ENCODE measurements around the gene NEGR1.

NEGR1 gene

GRCh38 chr1:72230746-72231145 is 51.6 kb downstream of the NEGR1 start:
- H3K4me3 ChIP-seq (ENCODE audit: low read depth, low read length) = no peak overlapping the region
- no peak for TF ChIP-seq MYC (IDR thresholded peaks at IDR 0.05; ENCODE audit: low read depth, low read length)
- no peak for TF ChIP-seq CTCF (IDR thresholded peaks at IDR 0.05; ENCODE audit: low read depth, low read length)
- no peak for TF ChIP-seq MAX (IDR thresholded peaks at IDR 0.05; ENCODE audit: low read depth, low read length)
- TF ChIP-seq POLR2A (IDR thresholded peaks at IDR 0.05; ENCODE audit: extremely low read depth, insufficient read length) = no peak
- DNase-seq (ENCODE audit: low read depth) = no peak

- no peak for TF ChIP-seq MAX (IDR thresholded peaks at IDR 0.05; ENCODE audit: low read depth, low read length)
- no peak for TF ChIP-seq MYC (IDR thresholded peaks at IDR 0.05; ENCODE audit: low read depth, low read length)
- no peak for TF ChIP-seq POLR2A (IDR thresholded peaks at IDR 0.05; ENCODE audit: extremely low read depth, insufficient read length)
- no peak for TF ChIP-seq CTCF (IDR thresholded peaks at IDR 0.05; ENCODE audit: low read depth, low read length)
- DNase-seq (ENCODE audit: low read depth) = no peak
- no peak overlapping the region for H3K4me3 ChIP-seq (ENCODE audit: low read depth, low read length)
Observed at GRCh38 chr1:72229893-72230292, 52.4 kb downstream of the NEGR1 start.

- no peak overlapping the region for H3K4me3 ChIP-seq (ENCODE audit: low read depth, low read length)
- no peak for TF ChIP-seq POLR2A (IDR thresholded peaks at IDR 0.05; ENCODE audit: extremely low read depth, insufficient read length)
- no peak for TF ChIP-seq CTCF (IDR thresholded peaks at IDR 0.05; ENCODE audit: low read depth, low read length)
- TF ChIP-seq MAX (IDR thresholded peaks at IDR 0.05; ENCODE audit: low read depth, low read length) = no peak
- TF ChIP-seq MYC (IDR thresholded peaks at IDR 0.05; ENCODE audit: low read depth, low read length) = no peak
- no peak for DNase-seq (ENCODE audit: low read depth)
Observed at GRCh38 chr1:72227667-72228066, 54.7 kb downstream of the NEGR1 start.

GRCh38 chr1:72224506-72224905 is 57.8 kb downstream of the NEGR1 start:
- no peak for DNase-seq (ENCODE audit: low read depth)
- H3K4me3 ChIP-seq (ENCODE audit: low read depth, low read length) = no peak overlapping the region
- TF ChIP-seq MAX (IDR thresholded peaks at IDR 0.05; ENCODE audit: low read depth, low read length) (no peak), CTCF (IDR thresholded peaks at IDR 0.05; ENCODE audit: low read depth, low read length) (no peak), POLR2A (IDR thresholded peaks at IDR 0.05; ENCODE audit: extremely low read depth, insufficient read length) (no peak), MYC (IDR thresholded peaks at IDR 0.05; ENCODE audit: low read depth, low read length) (no peak)

GRCh38 chr1:72221811-72222210 is 60.5 kb downstream of the NEGR1 start:
- no peak overlapping the region for H3K4me3 ChIP-seq (ENCODE audit: low read depth, low read length)
- no peak for TF ChIP-seq POLR2A (IDR thresholded peaks at IDR 0.05; ENCODE audit: extremely low read depth, insufficient read length)
- TF ChIP-seq MYC (IDR thresholded peaks at IDR 0.05; ENCODE audit: low read depth, low read length) = no peak
- no peak for TF ChIP-seq MAX (IDR thresholded peaks at IDR 0.05; ENCODE audit: low read depth, low read length)
- no peak for TF ChIP-seq CTCF (IDR thresholded peaks at IDR 0.05; ENCODE audit: low read depth, low read length)
- no peak for DNase-seq (ENCODE audit: low read depth)

Measured in NB4 (cell line).